Measurements from ENCODE around the gene ALKBH3. TPM values are rescaled to one million over a fixed set of nuclear protein-coding genes. Genes with fewer than 3 reads are reported as not detected.

ALKBH3 gene
- total RNA-seq: 34.9 and 35.0 TPM in 2 replicates

GRCh38 chr11:43880640-43881159 lies at the start of gene ALKBH3:
ALKBH3 (plus strand) TSS chr11:43880831; CDS start chr11:43882653, 1,822 bp downstream.

Other genes with a start within 250 kb of the ALKBH3 start
- gene HSD17B12, start 200.1 kb upstream of the ALKBH3 start, total RNA-seq: 97.8 and 119 TPM in 2 replicates
- gene C11orf96, start 61.8 kb downstream of the ALKBH3 start, total RNA-seq: 2.0 and 6.6 TPM in 2 replicates
- not detected in 2 replicates for gene ACCSL, start 167.2 kb downstream of the ALKBH3 start, total RNA-seq
- gene ACCS, start 185.4 kb downstream of the ALKBH3 start, total RNA-seq: 6.8 and 7.2 TPM in 2 replicates
- 140 and 162 TPM in 2 replicates for gene EXT2, start 214.8 kb downstream of the ALKBH3 start, total RNA-seq

All from placental pericyte (primary cell).